Nephron (organoid): ENCODE results near the gene OR6C65.
"Not testable (repeated sequence)": the region's sequence is repeated elsewhere in the genome, so short reads cannot be mapped to it uniquely, and the experiment has no call there.

Experiments
- H3K27ac Mint-ChIP-seq, 3 experiments: 2 replicates each; pipeline ENCODE4 v1.8.0; 2020; ENCODE audit warnings: mixed read lengths in 3 of 3, mild to moderate bottlenecking in 2 of 3, moderate library complexity in 1 of 3
- H3K27me3 Mint-ChIP-seq: 2 replicates; pipeline ENCODE4 v1.8.0; 2021; ENCODE audit warnings: low read depth, mild to moderate bottlenecking, moderate library complexity, mixed read lengths
- H3K36me3 Mint-ChIP-seq: 2 replicates; pipeline ENCODE4 v1.8.0; 2020; ENCODE audit warnings: low read depth, mixed read lengths
- H3K4me1 Mint-ChIP-seq: 2 replicates; pipeline ENCODE4 v1.8.0; 2020; ENCODE audit warnings: mixed read lengths
- H3K4me3 Mint-ChIP-seq, 3 experiments: 2 replicates each; pipeline ENCODE4 v1.8.0; 2020; ENCODE audit warnings: mild to moderate bottlenecking in 3 of 3, mixed read lengths in 3 of 3, moderate library complexity in 2 of 3
- H3K9me3 Mint-ChIP-seq: 2 replicates; pipeline ENCODE4 v1.8.0; 2020; ENCODE audit warnings: mixed read lengths
- TF ChIP-seq, protein P1 (sequence below), 3 experiments: fragments of 200-600 bp; sonication (generic); IDR thresholded peaks; one replicate each; pipeline ENCODE4 v1.5.0; 2021; ENCODE audit warnings: antibody characterized with exemption in 3 of 3; ENCODE audit not compliant: unreplicated experiment in 3 of 3

Gene OR6C65

DNA sequence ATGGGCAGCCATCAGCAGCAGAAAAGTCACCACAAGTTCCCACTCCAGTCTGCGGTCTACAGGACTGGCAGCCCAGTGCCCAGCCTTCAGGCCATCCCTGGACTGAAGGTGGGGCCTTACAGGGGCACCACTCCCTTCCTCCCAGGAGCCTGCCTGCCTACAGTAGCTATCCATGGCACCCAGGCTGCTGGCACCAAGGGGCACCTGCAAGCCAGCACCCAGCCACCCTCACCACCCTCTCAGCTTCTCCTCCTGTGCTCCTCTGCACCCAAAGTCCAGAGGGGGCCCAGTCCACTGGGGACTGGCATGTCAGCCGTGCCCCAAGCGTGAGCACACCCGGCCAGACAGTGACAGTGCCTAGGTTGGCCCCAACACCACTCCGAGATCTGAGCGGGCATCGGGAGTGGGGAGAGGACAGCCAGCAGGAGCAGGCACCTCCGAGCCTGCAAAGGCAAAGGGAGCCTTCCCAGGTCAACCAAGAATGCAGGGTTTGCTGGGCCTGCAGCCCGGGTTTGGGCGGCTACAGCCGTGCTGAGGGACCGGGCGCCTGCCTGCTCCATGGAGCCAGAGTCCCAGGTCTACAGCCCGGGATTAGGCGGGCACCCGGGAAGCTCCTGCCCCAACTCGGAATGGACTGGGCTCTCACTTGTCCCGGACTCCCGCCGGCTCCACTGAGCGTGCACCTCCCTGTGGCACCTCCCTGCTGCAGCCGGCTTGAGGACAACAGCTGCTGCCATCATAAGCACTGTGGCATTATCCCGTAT lies 8.1 kb upstream of the OR6C65 start:
- Mint-ChIP-seq H3K27ac (no peak overlapping the region), H3K36me3 (no peaks in the 10 kb centered on the region), H3K4me3 (no peak overlapping the region), H3K9me3 (no peaks in the 10 kb centered on the region), H3K27me3 (no peaks in the 10 kb centered on the region), H3K4me1 (no peaks in the 10 kb centered on the region)
- TF ChIP-seq, protein P1, sequence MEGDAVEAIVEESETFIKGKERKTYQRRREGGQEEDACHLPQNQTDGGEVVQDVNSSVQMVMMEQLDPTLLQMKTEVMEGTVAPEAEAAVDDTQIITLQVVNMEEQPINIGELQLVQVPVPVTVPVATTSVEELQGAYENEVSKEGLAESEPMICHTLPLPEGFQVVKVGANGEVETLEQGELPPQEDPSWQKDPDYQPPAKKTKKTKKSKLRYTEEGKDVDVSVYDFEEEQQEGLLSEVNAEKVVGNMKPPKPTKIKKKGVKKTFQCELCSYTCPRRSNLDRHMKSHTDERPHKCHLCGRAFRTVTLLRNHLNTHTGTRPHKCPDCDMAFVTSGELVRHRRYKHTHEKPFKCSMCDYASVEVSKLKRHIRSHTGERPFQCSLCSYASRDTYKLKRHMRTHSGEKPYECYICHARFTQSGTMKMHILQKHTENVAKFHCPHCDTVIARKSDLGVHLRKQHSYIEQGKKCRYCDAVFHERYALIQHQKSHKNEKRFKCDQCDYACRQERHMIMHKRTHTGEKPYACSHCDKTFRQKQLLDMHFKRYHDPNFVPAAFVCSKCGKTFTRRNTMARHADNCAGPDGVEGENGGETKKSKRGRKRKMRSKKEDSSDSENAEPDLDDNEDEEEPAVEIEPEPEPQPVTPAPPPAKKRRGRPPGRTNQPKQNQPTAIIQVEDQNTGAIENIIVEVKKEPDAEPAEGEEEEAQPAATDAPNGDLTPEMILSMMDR (IDR thresholded peaks at IDR 0.05; ENCODE audit: unreplicated experiment in 3 of 3), result no peak

DNA sequence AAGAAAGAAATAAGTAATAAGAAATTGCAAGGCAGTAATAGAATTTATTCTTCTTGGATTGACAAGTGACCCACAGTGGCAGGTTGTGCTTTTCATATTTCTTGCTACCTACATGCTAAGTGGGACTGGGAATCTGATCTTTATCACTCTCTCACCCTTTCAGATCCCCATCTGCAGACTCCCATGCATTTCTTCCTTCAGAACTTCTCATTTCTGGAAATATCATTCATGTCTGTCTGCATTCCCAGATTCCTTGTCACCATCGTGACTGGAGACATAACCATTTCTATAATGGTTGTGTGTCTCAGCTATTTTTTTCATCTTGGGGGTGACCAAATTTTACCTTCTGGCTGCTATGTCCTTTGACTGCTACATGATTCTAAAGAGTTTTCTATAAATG lies 4.0 kb upstream of the OR6C65 start:
- H3K4me3 Mint-ChIP-seq, result no peak overlapping the region
- no peaks in the 10 kb centered on the region for H3K36me3 Mint-ChIP-seq
- no peaks in the 10 kb centered on the region for H3K4me1 Mint-ChIP-seq

DNA sequence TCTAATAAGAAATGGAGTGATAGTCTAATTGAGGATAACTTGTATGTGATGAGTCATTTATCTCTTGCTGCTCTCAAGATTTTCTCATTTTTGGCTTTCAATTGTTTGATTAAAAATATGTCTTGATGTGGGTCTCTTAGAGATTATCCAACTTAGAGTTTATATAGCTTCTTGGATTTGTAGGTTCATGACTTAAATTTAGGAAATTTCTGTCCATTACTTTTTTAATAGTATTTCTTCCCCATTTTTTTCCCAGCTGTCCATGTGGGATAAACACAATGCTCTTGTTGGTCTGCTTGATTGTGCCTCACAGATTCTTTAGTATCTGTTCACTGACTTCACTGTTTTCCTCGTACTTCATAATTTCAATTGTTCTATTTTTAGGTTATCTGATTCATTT lies 7.5 kb downstream of the OR6C65 start:
- Mint-ChIP-seq H3K4me1 (no peaks in the 10 kb centered on the region), H3K36me3 (no peaks in the 10 kb centered on the region), H3K9me3 (peaks cover 7% of the 10 kb centered on the region), H3K27me3 (no peaks in the 10 kb centered on the region), H3K27ac (no peak overlapping the region), H3K4me3 (no peak overlapping the region)
- TF ChIP-seq, protein P1 (IDR thresholded peaks at IDR 0.05; ENCODE audit: unreplicated experiment in 3 of 3), result no peak

More for the DNA sequence above, 4.0 kb upstream of the OR6C65 start:
- TF ChIP-seq, protein P1 (IDR thresholded peaks at IDR 0.05; ENCODE audit: unreplicated experiment in 3 of 3), result no peak
- Mint-ChIP-seq H3K27me3 (no peaks in the 10 kb centered on the region), H3K9me3 (no peaks in the 10 kb centered on the region), H3K27ac (no peak overlapping the region)

DNA sequence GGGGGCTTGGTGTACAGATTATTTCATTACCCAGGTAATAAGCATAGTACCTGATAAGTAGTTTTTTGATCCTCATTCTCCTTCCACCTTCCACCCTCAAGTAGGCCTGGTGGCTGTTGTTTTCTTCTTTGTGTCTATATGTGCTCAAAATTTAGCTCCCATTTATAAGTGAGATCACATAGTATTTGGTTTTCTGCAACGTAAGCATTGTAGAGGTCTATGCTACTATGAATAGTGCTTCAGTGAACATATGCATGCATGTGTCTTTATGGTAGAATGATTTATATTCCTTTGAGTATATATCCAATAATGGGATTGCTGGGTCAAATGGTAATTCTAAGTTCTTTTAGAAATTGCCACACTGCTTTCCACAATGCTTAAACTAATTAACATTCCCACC lies 8.8 kb downstream of the OR6C65 start:
- H3K4me3 Mint-ChIP-seq, H3K27ac Mint-ChIP-seq, H3K9me3 Mint-ChIP-seq, H3K4me1 Mint-ChIP-seq, H3K36me3 Mint-ChIP-seq, H3K27me3 Mint-ChIP-seq: not testable (repeated sequence)

DNA sequence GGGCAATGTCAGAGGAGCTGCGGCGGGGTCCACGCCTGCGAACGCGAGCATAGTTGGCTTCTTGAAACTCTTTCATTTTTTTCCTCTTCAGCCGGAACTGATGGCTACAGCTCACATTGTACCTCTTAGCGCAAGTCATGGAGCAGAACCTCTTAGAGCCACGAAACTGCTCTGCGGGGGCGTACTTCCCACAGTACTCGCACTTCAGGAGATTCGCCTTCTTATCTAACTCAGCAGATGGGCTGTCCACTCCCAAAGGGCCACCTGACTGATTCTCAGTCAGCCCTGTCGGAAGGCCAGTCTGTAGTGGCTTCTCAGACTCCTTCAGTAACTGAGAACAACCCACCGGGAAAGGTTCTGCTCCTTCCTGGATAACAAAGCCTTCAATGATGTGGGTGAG lies 11.8 kb downstream of the OR6C65 start:
- H3K27me3 Mint-ChIP-seq, H3K27ac Mint-ChIP-seq, H3K36me3 Mint-ChIP-seq, H3K4me3 Mint-ChIP-seq, H3K4me1 Mint-ChIP-seq: not testable (repeated sequence)
- H3K9me3 Mint-ChIP-seq, result peaks cover 11% of the 10 kb centered on the region

DNA sequence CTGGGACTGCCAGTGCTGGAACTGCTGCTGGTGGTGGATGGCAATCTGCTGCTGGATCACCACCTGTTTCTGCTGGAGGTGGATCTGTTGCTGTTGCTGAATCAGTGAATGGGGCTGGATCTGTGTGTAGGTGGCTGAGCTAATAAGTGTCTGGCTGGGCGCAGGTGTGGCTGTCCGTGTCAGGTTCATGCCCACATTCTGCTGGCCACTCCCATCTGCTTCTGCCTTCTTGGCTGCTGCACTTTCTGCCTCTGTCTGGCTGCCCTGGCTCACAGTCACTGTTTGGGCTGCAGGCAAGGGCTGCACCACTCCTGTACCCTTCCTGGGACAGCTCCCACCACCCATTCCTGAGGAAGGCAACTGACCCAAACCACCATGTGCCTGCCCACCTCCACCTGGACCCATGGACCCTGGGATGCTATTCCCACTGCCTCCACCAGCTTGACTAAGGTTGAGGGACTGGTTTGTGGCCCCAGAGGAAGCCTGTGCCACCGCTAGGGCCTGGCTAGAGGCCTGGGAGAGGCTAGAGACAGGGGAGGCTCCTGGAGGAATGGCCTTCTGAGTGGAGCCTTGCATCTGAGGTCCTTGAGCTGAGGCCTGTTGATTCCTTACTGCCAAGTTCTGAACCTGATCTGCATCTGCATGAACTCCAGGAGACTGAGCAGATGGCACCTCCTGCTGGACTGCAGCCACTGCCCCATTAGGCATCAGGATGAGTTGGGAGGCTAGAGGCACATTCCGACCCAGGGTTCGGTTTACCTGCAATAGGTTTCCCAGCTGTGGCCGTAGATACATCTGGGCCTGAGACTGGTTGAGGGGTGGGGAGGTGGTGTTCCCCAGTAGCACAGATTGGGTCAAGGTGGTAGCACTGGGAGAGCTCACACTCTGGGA lies 13.4 kb downstream of the OR6C65 start:
- not testable (repeated sequence) for H3K9me3 Mint-ChIP-seq, H3K27ac Mint-ChIP-seq, H3K36me3 Mint-ChIP-seq, H3K27me3 Mint-ChIP-seq, H3K4me1 Mint-ChIP-seq
- H3K4me3 Mint-ChIP-seq, result peak overlapping the region in 2 of 3 experiments; percentile 25 to 40

DNA sequence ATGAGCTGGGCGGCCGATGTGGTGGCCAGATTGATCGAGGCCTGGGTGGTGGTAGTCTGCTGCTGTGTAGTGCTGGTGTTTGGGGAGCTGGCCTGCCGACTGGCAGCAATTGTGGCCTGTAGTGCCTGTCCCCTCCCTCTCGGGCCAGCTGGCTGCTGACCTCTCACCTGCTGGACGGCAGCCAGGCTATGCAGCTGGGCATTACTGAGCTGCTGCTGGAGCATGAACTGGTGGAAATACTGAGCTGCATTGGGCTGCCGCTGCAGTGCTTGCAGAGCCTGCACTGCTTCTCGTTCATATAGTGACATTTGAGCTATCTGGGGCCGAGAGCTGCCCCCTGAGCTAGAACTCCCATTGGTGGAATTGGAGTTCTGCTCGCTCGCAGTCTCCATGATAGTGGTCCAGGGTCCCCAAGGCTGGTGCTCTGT lies 14.1 kb downstream of the OR6C65 start:
- Mint-ChIP-seq H3K9me3 (peaks cover 12% of the 10 kb centered on the region), H3K4me3 (peak overlapping the region in 2 of 3 experiments; percentile 41 to 51)
- H3K27me3 Mint-ChIP-seq, H3K4me1 Mint-ChIP-seq, H3K36me3 Mint-ChIP-seq, H3K27ac Mint-ChIP-seq: not testable (repeated sequence)

DNA sequence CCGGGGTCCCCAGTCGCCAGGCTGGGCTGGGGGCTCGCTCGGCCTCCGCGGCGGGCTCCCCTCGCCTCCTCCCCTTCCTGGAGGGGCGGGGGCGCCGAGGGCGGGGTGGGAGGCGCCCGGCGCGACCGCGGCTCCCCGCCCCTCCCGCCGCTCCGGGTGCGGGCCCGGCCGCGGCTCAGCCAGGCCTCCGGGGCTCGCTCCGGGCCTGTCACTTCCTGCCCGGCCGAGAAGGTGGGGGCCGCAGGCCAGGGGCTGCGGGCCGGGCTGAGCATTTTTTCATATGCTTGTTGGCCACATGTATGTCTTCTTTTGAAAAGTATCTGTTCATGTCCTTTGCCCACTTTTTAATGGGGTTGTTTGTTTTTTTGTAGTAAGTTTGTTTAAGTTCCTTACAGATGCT lies 14.6 kb downstream of the OR6C65 start:
- H3K9me3 Mint-ChIP-seq, result peaks cover 14% of the 10 kb centered on the region
- H3K4me3 Mint-ChIP-seq, result peak overlapping the region; percentile 71 to 78 (median 77)
- H3K36me3 Mint-ChIP-seq, H3K4me1 Mint-ChIP-seq, H3K27me3 Mint-ChIP-seq, H3K27ac Mint-ChIP-seq: not testable (repeated sequence)
